ENCODE data around the gene CMTM7.
"Not testable (repeated sequence)": the region's sequence is repeated elsewhere in the genome, so short reads cannot be mapped to it uniquely, and the experiment has no call there.

CMTM7 gene

DNA sequence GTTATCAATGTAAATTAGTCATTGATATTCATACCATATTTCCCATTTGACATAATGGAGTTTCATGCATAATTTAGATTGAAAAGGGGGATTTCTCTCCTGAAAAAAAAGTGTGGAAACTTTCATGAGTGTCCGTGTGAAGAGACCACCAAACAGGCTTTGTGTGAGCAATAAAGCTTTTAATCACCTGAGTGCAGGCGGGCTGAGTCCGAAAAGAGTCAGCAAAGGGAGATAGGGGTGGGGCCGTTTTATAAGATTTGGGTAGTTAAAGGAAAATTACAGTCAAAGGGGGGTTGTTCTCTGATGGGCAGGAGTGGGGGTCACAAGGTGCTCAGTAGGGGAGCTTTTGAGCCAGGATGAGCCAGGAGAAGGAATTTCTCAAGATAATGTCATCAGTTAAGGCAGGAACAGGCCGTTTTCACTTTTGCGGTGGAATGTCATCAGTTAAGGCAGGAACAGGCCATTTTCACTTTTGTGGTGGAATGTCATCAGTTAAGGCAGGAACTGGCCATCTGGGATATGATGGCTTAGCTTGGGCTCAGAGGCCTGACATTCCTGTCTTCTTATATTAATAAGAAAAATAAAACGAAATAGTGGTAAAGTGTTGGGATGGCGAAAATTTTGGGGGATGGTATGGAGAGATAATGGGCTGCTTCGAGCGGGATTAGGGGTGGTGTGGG, 69.3 kb downstream of the CMTM7 start:
- not testable (repeated sequence) for DNase-seq

DNA sequence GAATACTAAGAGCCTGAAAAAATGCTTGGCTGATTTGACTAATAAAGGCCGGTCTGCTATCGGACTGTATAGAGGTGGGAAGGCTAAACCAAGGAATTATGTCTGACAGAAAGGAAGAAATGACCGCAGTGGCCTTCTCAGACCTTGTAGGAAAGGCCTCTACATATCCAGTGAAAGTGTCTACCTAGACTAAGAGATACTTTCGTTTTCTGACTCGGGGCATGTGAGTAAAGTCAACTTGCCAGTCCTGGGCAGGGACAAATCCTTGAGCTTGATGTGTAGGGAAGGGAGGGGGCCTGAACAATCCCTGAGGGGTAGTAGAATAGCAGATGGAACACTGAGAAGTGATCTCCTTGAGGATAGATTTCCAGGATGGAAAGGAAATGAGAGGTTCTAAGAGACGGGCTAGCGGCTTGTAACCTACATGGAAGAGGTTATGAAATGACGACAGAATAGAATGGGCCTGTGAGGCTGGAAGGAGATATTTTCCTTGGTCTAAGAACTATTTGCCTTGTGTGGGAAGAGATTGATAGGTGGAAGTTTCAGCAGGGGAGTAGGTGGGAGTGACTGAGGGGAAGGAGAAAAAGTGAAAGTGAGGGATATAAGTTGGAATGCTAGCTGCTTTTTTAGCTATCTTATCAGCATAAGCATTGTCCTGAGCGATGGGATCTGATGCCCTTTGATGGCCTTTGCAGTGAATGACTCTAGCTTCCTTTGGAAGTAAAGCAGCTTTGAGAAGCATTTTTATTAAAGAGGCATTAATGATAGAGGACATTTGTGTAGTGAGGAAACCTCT, 70.7 kb downstream of the CMTM7 start:
- DNase-seq, result not testable (repeated sequence)

DNA sequence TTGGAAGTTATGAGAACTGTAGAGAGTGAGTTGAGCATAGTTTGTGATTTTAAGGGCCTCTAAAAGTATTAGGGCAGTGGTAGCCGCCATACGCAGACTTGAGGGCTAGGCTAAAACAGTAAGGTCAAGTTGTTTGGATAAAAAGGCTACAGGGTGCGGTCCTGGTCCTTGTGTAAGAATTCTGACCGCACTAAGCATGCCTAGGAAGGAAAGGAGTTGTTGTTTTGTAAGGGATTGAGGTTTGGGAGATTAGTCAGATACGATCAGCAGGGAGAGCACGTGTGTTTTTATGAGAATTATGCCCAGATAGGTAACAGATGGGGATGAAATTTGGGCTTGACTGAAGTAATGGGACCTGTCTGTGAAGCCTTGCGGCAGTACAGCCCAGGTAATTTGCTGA, 71.8 kb downstream of the CMTM7 start:
- not testable (repeated sequence) for DNase-seq

DNA sequence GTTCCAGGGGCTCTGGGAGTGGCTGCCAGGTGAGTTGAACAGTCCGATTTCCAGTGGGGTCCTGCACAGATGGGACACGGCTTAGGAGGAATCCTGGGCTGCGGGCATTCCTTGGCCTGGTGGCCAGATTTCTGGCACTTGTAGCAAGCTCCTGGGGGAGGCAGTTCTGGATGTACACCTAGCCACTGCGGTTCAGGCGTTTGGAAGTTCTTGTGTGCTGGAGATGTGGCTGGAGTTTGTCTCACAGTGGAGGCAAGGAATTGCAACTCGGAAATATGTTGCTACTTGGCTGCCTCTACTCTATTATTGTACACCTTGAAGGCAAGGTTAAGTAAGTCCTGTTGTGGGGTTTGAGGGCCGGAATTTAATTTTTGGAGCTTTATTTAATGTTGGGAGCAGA, 73.1 kb downstream of the CMTM7 start:
- not testable (repeated sequence) for DNase-seq

DNA sequence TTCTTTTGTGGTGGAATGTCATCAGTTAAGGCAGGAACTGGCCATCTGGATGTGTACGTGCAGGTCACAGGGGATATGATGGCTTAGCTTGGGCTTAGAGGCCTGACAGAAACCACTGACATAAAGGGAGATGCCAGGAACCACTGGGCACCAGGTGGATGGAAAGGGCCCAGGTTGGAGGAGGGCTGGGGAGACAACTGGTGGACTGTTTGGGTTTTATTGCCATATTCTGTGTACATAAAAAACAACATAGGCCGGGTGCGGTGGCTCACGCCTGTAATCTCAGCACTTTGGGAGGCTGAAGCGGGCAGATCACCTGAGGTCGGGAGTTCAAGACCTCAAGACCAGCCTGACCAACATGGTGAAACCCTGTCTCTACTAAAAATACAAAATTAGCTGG, 75.2 kb downstream of the CMTM7 start:
- DNase-seq, result not testable (repeated sequence)

DNA sequence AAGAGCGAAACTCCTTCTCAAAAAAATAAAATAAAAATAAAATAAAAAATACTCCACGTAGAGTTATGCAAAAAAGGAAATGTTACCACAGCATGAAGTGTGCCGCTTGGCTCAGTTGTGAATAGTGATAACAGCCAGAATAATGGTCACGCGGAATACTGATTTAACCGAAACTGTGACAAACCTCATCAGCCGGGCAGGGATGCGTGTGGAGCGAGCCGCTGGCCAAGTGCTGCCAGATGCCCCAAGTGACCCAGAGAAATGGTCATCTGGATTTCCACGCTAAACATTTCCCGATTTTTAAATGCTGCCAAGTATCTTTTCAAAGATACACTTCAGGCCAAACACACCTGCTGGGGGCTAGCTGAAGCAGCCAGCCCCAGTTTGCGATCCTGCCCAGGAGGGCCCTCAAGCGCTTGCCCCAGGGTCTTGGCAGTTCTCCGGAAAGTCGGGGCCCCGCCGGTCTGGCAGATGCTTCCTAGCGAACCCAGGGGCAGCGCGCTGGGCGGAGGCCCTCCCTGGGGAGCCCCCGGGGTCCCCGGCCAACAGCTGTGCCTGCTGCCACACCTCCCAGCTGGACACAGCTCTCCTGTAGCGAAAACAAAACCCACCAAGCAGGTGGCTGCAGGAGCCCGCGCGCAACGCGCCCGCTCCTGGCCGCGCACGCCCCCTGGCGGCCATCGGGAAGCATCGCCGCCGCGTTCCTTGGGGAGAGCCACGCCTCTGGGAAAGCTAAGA, 75.8 kb downstream of the CMTM7 start:
- DNase-seq, result peak; percentile 80

DNA sequence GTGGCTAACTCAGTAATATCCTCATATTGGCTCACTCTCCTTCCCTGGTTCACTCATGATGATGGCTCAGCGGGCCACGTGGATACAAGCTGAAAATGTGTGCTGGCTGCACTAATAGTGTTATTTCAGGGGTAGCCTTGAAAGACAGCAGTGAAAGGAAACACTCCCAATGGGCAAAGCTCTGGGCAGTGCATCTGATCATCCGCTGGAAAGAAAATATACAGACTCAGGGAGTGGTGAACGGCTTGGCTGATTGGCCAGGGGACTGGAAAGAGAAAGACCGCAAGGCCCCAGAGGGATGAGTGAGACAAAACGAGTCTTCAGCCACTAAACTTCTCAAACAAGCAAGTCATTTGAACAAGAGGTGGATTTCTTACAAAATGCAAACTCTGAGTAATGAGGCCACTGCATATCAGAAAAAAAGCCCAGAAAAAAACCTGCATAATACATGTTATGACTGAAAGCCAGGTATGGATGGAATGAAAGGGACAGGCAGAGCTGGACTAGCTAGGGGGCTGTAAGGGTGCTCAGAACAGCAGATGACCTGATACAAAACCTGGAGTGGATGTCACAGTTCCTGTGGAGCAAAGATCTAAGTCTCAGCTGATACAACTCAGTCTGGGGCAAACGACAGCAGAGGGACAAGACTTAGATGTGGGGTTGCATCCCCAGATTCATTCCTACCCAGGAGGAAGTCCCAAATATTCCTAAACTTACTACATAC, 77.7 kb downstream of the CMTM7 start:
- DNase-seq, result no peak

DNA sequence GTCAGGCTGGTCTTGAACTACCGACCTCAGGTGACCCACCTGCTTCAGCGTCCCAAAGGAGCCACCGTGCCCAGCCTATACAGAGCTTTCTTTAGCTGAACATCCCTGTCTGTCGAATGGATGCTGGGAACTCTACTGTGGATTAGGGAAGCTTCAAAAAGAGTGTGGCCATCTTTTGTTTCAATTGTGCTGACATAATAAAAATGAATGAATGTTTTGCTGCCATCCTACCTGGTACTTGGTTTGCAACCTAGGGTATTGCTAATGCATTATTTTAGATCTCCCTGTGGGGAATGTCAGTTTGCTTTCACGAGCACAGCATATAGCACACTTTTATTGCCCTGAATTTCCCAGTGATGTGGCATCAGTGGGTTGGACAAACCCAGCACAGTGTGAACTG, 78.7 kb downstream of the CMTM7 start:
- DNase-seq, result no peak

DNA sequence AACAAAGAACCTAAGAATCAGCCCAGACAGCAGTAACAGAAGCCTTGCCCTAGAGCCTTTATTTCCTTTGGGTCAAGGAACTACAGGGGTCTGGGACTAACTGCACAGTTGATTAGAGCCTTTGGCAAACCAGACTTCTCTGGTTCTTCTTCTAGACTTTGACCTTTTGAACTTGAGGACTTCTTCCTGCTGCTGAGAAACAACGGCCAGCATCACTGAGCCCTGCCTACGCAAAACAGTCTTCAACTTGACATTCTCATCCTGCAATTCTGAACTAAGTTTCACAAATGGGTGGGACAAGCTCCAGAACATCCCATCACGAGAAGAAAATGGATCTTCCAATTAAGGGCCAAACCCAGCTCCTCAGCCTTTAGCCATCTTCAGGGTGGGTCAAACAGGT, 79.6 kb downstream of the CMTM7 start:
- DNase-seq, result no peak

DNA sequence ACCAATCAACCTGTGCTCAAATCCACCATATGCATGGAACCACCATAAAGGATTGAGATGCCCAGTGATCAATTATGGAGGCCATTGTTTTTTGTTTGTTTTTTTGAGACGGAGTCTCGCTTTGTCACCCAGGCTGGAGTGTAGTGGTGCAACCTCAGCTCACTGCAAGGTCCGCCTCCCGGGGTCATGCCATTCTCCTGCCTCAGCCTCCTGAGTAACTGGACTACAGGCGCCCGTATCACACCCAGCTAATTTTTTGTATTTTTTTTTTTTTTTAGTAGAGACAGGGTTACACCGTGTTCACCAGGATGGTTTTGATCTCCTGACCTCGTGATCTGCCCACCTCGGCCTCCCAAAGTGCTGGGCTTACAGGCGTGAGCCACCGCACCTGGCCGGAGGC, 80.5 kb downstream of the CMTM7 start:
- DNase-seq, result not testable (repeated sequence)

DNA sequence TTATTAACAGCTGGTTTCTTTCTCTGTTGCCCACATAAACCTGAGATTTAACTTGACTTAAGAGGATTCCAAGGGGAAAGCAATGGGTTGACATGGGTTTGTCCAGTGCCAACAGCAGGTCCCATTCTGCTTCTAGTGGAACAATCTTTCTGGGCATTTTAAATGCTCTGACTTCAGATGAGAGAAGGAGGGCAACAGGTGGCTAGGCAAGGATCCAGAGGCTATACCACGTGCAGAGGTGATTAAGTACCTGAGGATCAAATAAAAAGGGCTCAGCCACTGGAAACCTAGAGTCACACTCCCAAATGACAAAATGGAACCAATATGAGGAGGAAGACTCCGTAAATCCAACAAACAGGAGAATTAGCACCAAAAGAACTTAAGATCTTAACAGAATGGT, 82.5 kb downstream of the CMTM7 start:
- no peak for DNase-seq

DNA sequence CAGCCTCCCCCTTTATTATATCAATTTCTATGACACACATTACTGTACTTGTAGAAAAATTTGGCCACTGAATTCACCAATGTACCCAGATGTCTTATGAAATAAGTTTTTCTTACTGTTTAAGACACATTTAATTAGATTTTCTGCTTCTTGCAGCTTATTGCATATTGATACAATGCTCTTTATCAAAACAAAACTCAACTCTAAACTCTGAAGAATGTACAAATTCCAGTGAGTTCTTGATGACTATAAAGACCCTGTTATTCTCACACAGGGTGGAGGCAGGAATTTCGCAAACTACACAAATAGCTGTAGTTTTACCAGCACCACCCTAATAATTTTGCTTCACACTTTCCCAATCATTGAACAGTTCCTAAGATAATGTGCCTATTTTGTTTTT, 89.0 kb downstream of the CMTM7 start:
- no peak for DNase-seq

DNA sequence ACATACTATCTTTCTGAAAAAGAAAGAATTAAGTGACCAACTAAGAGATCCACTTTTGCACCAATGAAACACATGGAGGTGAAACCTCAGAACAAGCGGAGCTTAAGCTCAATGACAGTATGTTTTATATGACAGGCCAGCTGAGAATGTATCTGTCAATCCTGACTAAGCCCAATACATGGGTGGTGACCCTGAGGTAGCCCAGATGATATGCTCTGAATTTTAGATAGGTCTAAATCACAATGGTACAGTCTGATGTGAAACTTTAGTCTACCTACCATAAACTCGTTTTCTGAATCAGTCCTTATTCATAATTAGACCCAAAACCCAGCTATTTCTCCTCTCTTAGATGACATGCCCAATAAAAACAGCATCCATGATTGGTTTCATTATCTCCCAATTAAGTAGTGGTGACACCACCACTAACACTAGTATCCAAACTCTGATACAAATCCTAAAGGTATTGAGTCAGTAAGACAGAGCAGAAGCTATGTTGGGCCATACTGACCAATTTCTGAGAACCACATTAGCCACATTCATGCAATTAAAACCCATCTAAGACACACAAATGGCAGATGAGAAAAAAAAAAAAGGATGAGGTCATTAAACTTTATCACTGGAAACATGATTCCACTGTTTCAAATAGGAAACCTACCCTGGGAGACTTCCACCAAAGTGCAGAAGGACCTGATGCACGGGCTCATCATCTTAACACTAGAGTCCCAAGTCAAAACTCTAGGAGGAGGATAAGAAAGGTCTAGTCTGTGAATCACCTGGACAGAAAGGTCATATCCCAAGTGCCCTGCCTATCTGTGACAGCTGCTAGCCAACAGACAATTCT, 90.4 kb downstream of the CMTM7 start:
- DNase-seq, result no peak

DNA sequence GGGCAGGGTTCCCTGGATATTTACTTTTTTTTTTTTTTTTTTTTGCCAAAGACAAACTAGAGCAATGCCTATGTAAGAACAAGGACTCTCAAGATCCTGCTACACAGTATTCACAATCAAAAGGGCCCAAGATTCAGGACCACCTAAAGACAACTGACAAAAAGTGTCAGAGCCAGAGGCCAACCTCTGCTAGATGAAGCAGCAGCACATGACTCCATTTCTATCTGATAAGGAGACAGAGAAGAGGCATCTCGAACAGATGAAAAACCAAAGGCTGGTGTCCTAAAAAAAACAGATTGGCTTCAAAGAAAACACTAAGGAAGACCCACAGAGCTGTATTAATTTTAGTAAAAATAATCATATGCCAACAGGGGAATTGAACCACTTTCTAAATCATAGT, 91.0 kb downstream of the CMTM7 start:
- no peak for DNase-seq

DNA sequence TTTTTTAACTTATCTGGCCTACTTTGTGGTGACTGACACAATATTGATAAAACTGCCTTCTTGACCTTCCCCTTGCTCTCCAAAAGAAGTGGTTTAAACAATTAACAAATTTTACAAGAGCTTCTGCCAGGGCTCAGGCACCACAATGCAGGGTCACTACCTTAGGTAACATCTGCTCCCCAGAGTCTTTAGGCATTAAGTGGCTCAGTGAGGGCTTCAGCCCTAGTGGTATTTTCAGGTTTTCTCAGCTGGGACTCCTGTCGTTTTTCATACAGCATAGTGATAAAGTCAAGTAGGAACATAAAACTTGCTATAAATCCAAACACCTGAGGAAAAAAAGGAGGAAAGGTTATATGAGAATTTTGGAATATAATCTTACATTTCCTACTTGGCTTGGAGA, 92.1 kb downstream of the CMTM7 start:
- DNase-seq, result no peak

DNA sequence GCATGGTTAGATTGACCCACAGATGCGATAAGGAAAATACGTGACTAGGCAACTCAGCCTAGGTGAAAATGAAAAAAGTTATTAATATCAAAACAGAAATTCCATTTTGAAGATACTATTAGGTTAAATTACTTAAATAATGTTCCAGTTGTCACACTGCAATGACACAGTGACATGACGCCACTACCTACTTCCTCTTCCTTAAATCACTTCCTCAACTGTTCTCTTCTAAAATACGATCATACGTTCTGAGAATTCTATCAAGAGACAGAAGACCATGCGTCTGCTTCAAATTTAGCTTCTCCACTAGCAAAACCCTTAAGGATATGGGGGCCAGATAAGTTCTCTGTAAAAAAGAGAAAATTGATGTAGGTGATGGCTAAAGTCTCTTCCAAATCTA, 92.8 kb downstream of the CMTM7 start:
- DNase-seq, result no peak

DNA sequence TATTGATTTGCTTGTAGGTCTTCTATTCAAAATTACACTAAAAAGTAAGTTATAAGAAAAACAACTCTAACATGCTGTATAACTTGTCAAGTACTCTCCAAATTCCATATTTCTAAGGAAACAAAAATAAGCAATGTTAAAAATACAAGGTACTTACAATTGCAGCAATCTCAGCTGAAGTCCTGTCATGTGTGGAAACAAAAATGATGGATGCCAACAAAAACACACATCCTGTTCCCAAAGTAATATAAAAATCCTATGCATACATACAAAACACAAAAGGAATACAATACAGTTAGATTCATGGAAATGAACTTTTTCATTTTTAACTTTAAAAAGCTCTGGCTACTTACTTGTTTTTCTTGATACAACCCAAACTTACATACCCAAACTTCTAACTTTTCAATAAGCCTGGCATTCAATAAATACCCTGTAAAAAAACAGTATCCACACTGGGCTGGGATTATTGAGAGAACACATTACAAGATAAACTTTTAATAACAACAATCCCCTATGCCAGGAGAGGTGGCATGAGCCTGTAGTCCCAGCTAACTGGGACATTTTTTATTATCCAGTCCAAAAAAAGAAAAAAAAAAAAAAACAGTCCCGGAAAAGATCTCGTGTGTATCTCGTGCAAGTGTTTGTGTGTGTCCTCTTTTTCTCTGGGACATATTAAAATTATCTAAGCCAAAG, 96.3 kb downstream of the CMTM7 start:
- DNase-seq, result no peak

DNA sequence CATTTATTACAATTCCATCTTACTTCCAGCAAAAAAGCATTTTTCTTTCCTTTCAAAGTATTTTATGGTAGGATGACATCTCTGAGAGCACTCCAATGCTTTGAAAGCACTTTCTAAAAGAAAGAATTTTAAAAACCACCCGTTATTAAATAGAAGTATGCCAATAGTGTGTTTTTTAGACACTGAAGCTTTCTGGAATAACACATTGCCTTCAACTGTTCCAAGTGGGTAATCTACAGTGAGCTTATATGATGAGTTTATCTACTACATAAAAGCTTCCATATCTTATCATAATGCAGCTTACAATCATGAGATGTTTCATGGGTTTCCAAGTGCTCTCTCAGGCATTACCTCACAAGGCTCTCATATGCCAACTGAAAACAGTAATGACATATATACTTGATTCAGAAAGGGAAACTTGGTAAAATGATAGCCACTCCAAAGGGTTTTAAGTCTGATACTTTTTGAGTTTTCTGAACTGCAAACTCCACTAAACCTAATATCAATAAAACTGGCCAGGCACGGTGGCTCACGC, 96.9 kb downstream of the CMTM7 start:
- no peak for DNase-seq

DNA sequence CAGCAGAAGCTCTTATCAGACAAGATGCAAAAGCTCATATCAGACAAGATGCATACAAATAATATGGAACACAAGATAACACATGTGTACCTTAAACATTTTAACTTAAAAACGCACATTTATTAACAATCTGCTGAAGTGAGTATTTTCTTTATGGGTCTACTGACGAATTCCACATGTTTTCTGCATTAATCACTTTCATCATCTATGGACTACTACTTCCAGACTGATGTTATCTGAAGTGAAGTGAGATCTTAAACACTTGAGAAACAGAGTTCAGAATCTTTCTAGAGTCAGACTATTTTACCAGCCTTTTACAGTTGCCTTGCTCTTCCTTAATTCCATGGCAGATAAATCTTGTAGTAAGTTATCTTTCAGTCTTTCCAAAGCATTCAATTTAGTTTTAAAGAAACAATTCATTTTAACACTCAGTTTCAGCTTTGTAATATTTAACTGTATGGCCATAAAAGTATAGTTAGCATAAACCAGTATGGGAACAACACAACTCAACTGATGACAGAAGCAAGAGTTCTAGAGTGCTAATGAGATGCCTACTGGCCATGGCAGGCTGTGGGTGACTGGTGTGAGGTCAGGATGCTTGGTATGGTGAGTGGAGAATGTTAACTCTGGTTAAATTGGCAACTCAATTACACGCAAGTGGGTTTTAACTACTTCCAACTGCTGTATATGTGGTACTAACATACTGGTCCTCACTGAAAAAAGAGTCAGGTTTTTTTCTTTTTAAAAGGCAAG, 101.2 kb downstream of the CMTM7 start:
- DNase-seq, result no peak
